WERI-Rb-1 (cell line): ENCODE results near the gene PLIN4.

ENCODE experiments used
- DNase-seq: peaks from one replicate; pipeline ENCODE4 v3.0.0-alpha.2; 2020
- H3K27ac ChIP-seq: fragments of 250-450 bp; sonication (Bioruptor Pico); 2 replicates; pipeline ENCODE4 v1.5.1; 2020; ENCODE audit warnings: mild to moderate bottlenecking, moderate library complexity
- H3K27me3 ChIP-seq: fragments of 250-450 bp; sonication (Bioruptor Pico); 2 replicates; pipeline ENCODE4 v1.5.1; 2021; ENCODE audit warnings: mild to moderate bottlenecking, low read depth, moderate library complexity; ENCODE audit not compliant: insufficient read depth, severe bottlenecking
- H3K36me3 ChIP-seq: fragments of 250-450 bp; sonication (Bioruptor Pico); 2 replicates; pipeline ENCODE4 v1.5.1; 2020; ENCODE audit warnings: mild to moderate bottlenecking, moderate library complexity
- H3K4me3 ChIP-seq: 2 replicates; pipeline ENCODE4 v1.5.1; 2011; ENCODE audit warnings: low read depth, mild to moderate bottlenecking, control low read depth, low read length
- H3K9me3 ChIP-seq: fragments of 250-450 bp; sonication (Bioruptor Pico); 2 replicates; pipeline ENCODE4 v1.5.1; 2021; ENCODE audit warnings: mild to moderate bottlenecking, moderate library complexity; ENCODE audit not compliant: severe bottlenecking
- CTCF ChIP-seq: IDR thresholded peaks from 2 replicates; pipeline ENCODE4 v1.5.1; 2011; ENCODE audit warnings: low read depth, mild to moderate bottlenecking, control low read depth, inconsistent platforms, low read length

The PLIN4 gene

GRCh38 chr19:4517451-4518057 lies 732 bp downstream of the PLIN4 start:
- no peak for TF ChIP-seq CTCF
- no peak overlapping the region for H3K4me3 ChIP-seq
- no peaks in the 10 kb centered on the region; the same call in 1 of the 2 replicates for H3K36me3 ChIP-seq
- H3K27ac ChIP-seq: peak overlapping the region; percentile 76; the same call in 1 of the 2 replicates
- no peak for DNase-seq
- no peaks in the 10 kb centered on the region for H3K27me3 ChIP-seq
- peaks cover 2% of the 10 kb centered on the region for H3K9me3 ChIP-seq

- H3K27ac ChIP-seq: no peak overlapping the region
- no peak for DNase-seq
- H3K4me3 ChIP-seq: no peak overlapping the region
- peaks cover 2% of the 10 kb centered on the region for H3K9me3 ChIP-seq
- H3K36me3 ChIP-seq: no peaks in the 10 kb centered on the region; the same call in 1 of the 2 replicates
- no peak for TF ChIP-seq CTCF
- no peaks in the 10 kb centered on the region for H3K27me3 ChIP-seq
Measured at GRCh38 chr19:4516939-4517300, 1.4 kb downstream of the PLIN4 start.

GRCh38 chr19:4516199-4516938 lies 1.9 kb downstream of the PLIN4 start:
- no peak for DNase-seq
- Histone ChIP-seq H3K27ac (no peak overlapping the region), H3K36me3 (no peaks in the 10 kb centered on the region; the same call in 1 of the 2 replicates), H3K27me3 (no peaks in the 10 kb centered on the region), H3K4me3 (no peak overlapping the region), H3K9me3 (peaks cover 2% of the 10 kb centered on the region)
- TF ChIP-seq CTCF: no peak

GRCh38 chr19:4515732-4516131 lies 2.6 kb downstream of the PLIN4 start:
- Histone ChIP-seq H3K4me3 (no peak overlapping the region), H3K36me3 (no peaks in the 10 kb centered on the region; the same call in 1 of the 2 replicates), H3K27me3 (no peaks in the 10 kb centered on the region), H3K9me3 (peaks cover 2% of the 10 kb centered on the region), H3K27ac (no peak overlapping the region)
- no peak for TF ChIP-seq CTCF
- DNase-seq: no peak

- Histone ChIP-seq H3K36me3 (peaks cover 3% of the 10 kb centered on the region; the same call in 1 of the 2 replicates), H3K4me3 (no peak overlapping the region), H3K27me3 (no peaks in the 10 kb centered on the region), H3K9me3 (no peaks in the 10 kb centered on the region), H3K27ac (no peak overlapping the region)
- DNase-seq: no peak
- TF ChIP-seq CTCF: no peak
Measured at GRCh38 chr19:4513248-4513647, 5.0 kb downstream of the PLIN4 start.
